ENCODE data around the gene ANKLE2.

ANKLE2 gene

DNA sequence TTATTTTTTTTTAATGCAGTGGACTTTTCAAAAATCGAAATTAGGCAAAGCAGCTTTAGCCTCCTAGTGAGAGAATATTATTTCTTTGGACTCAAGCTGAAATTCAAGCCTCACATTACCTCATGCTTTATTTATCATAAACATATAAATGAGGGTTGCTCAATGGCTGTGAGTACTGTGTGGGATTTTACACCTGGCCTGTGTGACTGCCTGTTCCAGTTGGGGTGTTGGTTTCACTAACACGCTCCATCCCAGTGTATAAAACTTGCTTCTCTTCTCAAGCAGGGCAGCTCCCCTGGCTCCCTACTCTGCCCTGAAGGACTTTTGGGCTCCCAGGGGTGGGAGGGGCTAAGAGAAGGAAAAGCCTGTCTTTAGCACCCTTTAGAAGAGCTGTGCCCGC, 15.0 kb downstream of the ANKLE2 start:
- TF ChIP-seq, protein P1, sequence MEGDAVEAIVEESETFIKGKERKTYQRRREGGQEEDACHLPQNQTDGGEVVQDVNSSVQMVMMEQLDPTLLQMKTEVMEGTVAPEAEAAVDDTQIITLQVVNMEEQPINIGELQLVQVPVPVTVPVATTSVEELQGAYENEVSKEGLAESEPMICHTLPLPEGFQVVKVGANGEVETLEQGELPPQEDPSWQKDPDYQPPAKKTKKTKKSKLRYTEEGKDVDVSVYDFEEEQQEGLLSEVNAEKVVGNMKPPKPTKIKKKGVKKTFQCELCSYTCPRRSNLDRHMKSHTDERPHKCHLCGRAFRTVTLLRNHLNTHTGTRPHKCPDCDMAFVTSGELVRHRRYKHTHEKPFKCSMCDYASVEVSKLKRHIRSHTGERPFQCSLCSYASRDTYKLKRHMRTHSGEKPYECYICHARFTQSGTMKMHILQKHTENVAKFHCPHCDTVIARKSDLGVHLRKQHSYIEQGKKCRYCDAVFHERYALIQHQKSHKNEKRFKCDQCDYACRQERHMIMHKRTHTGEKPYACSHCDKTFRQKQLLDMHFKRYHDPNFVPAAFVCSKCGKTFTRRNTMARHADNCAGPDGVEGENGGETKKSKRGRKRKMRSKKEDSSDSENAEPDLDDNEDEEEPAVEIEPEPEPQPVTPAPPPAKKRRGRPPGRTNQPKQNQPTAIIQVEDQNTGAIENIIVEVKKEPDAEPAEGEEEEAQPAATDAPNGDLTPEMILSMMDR (IDR thresholded peaks at IDR 0.05; ENCODE audit: control insufficient read depth, extremely low read depth, insufficient read depth): no peak
- DNase-seq (ENCODE audit: low read depth): no peak
- H3K4me3 ChIP-seq (ENCODE audit: low read depth, low read length): no peak overlapping the region

DNA sequence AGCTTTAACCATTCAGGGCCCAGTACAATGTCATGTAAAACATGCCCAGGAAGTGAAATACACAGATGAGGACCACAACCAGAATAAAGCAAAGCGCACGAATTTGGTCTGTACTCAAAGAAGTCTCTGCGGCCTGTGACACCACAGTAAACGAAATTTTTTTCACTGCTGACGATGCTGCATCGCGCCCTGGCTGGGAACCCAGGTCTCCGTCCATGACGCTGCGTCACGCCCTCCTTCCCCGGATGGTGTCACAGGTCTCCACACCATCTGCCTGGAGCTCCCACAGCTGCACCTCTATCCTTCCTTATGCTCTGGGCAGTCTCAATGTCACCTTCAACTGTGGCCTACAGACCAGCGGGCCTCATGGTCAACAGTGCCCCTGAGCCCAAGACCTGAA, 17.8 kb downstream of the ANKLE2 start:
- DNase-seq (ENCODE audit: low read depth): no peak
- H3K4me3 ChIP-seq (ENCODE audit: low read depth, low read length): no peak overlapping the region
- TF ChIP-seq, protein P1 (IDR thresholded peaks at IDR 0.05; ENCODE audit: control insufficient read depth, extremely low read depth, insufficient read depth): no peak

DNA sequence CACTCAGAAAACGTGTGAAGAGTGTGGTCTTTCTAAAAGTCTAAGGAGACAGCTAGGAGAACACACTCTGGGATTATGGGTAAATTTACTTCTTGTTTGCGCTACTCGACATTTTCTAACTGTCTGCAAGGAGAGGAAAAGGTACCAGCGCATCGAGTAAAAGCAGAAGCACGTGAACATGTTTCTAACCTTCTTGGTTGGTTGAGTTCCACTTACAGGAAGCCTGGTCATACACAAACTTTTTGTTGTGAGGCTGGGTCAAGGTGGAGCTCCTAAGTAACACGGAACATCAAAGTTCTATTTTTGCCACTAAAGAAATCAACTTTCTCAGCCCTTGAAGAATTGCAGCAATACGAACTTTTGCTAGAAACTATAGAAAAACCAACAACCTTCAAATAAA, 20.0 kb downstream of the ANKLE2 start:
- TF ChIP-seq, protein P1 (IDR thresholded peaks at IDR 0.05; ENCODE audit: control insufficient read depth, extremely low read depth, insufficient read depth): no peak
- no peak for DNase-seq (ENCODE audit: low read depth)
- no peak overlapping the region for H3K4me3 ChIP-seq (ENCODE audit: low read depth, low read length)

DNA sequence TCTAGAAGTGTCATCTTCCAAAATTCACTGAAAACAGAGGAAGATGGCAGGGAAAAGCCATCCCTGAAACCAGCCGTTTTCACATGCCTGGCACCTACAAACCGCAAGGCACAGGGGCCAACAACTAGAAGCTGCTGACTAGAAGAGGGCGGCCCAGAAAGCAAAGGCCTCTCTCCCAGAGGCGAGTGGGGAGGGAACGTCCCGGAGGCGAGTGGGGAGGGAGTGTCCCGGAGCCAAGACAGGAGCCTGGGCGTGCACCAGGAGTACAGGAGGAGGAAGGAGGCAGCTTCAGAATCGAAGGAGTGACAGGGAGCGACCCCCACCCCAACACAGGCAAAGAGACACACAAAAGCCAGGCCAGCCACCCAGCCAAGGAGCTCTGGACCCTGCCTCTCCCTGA, 21.0 kb downstream of the ANKLE2 start:
- TF ChIP-seq, protein P1 (IDR thresholded peaks at IDR 0.05; ENCODE audit: control insufficient read depth, extremely low read depth, insufficient read depth): no peak
- DNase-seq (ENCODE audit: low read depth): no peak
- no peak overlapping the region for H3K4me3 ChIP-seq (ENCODE audit: low read depth, low read length)

DNA sequence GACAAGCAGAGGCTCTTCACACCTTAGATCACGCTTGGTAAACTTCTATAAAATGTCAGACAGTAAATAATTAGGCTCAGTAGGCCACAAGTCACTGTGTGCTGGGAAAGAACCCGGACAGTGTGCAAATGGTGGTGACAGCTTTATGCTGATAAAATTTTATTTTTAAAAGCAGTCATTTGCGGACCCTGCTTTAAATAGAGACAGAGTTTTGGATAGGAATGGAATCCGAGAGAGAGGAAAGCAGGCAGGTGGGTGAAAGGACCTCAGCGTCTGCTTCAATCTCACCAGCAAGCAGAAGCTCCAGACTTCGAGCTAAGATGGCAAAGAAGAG, 21.4 kb downstream of the ANKLE2 start:
- no peak for DNase-seq (ENCODE audit: low read depth)
- TF ChIP-seq, protein P1 (IDR thresholded peaks at IDR 0.05; ENCODE audit: control insufficient read depth, extremely low read depth, insufficient read depth): no peak

DNA sequence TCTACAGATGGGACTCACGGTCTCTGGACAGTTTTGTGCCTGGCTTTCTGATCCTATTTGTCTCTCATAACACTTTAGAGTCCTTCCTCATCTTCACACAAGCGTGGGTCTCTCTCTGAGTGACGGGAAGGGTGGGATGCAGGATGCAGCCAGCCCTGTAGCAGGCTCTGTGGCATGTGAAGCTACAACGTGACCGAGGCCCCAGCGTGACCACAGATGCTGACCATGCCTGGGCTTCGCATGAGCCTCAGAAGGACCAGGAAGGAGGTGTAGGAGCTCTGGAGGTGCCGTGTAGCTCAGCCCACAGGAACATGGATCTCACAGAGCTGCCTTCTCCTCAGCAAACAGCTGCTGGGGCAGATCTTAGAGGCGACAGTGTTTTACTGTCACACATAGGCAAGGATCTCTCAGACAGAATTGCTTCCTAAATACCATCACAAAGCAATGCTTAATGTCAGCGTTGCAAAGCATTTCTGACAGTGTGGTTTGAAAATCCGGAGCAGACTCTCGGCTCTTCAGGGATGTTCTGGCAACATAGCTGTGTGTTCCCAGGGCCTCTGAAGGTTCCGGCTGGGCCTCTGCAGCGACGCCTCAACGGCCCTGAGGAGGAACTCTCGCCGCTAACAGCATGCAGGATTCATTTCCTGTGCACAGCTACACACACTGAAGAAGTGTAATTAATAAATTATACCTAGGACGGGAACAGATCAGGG, 21.9 kb downstream of the ANKLE2 start:
- no peak overlapping the region for H3K4me3 ChIP-seq (ENCODE audit: low read depth, low read length)
- TF ChIP-seq, protein P1 (IDR thresholded peaks at IDR 0.05; ENCODE audit: control insufficient read depth, extremely low read depth, insufficient read depth): no peak
- DNase-seq (ENCODE audit: low read depth): no peak

More for the DNA sequence above, 21.4 kb downstream of the ANKLE2 start:
- no peak overlapping the region for H3K4me3 ChIP-seq (ENCODE audit: low read depth, low read length)

DNA sequence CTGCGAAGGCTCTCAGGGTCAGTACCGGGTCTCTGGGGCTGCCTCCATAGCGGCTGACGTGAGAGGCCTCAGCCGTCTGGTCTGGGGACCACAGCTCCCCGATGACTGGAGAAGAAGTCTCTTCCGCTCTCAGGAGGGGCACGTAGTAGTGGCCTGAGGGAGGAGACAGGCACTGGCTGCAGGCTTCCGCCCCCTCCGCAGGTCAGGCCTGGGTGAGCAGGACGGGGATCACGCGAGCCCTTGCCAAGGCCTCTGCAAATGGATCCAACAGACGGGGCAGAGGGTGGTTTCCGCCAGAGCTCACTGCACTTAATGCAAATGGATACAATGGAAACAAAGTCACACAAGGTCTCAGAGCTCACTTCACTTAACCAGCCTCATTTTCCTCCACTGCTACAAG, 24.7 kb downstream of the ANKLE2 start:
- H3K4me3 ChIP-seq (ENCODE audit: low read depth, low read length): no peak overlapping the region
- no peak for DNase-seq (ENCODE audit: low read depth)
- TF ChIP-seq, protein P1 (IDR thresholded peaks at IDR 0.05; ENCODE audit: control insufficient read depth, extremely low read depth, insufficient read depth): no peak
